Activated CD4-positive, alpha-beta T cell treated with anti-CD3 and anti-CD28 coated beads for 36 hours (primary cell): ENCODE data around the gene GAL3ST1. TPM values are rescaled to one million over a fixed set of nuclear protein-coding genes. Genes with fewer than 3 reads are reported as not detected.
"Not testable (repeated sequence)": the region's sequence is repeated elsewhere in the genome, so short reads cannot be mapped to it uniquely, and the experiment has no call there.

Experiments
- ATAC-seq: fragments of 200-7000 bp; cut with Tn5 transposase; one replicate; pipeline ENCODE4 v1.10.0; 2021; ENCODE audit warnings: mild to moderate bottlenecking, moderate library complexity
- CTCF ChIA-PET: fragments of 350-600 bp; sonication (Branson Sonifier 250); formaldehyde crosslinking; loops from one replicate; lab custom pipeline; 2021; ENCODE audit warnings: antibody characterized with exemption; lab: Charles Lee
- POLR2A ChIA-PET: fragments of 350-600 bp; sonication (Branson Sonifier 250); formaldehyde crosslinking; loops from one replicate; lab custom pipeline; 2021; ENCODE audit warnings: antibody characterized with exemption, inconsistent platforms; lab: Charles Lee
- DNase-seq: peaks from one replicate; pipeline ENCODE4 v3.0.0-alpha.2; 2020
- H3K27ac Mint-ChIP-seq: one replicate; pipeline ENCODE4 v1.8.0; 2021; ENCODE audit warnings: mixed read lengths
- H3K27me3 Mint-ChIP-seq: one replicate; pipeline ENCODE4 v1.8.0; 2021; ENCODE audit warnings: mixed read lengths
- H3K36me3 Mint-ChIP-seq: one replicate; pipeline ENCODE4 v1.8.0; 2021; ENCODE audit warnings: low read depth, mixed read lengths
- H3K4me1 Mint-ChIP-seq: one replicate; pipeline ENCODE4 v1.8.0; 2021; ENCODE audit warnings: mixed read lengths
- H3K4me3 Mint-ChIP-seq: one replicate; pipeline ENCODE4 v1.8.0; 2021; ENCODE audit warnings: mild to moderate bottlenecking, moderate library complexity, mixed read lengths
- H3K9me3 Mint-ChIP-seq: one replicate; pipeline ENCODE4 v1.8.0; 2021; ENCODE audit warnings: low read depth, mixed read lengths
- intact Hi-C, 2 experiments: fragments of 100-400 bp; cut with DNase I in 1 of 2; cut with micrococcal nuclease in 1 of 2; formaldehyde crosslinking; loops; one replicate each; pipeline versions ENCODE4 v1.14.2 to v1.15.1; 2022 to 2024; cut with DNase I, micrococcal nuclease
- total RNA-seq, 2 experiments: library from RNA; stranded (reverse); gene quantifications; one replicate each; pipeline ENCODE4 v1.2.3, GENCODE V29; 2021

The GAL3ST1 gene
- not detected for total RNA-seq

DNA sequence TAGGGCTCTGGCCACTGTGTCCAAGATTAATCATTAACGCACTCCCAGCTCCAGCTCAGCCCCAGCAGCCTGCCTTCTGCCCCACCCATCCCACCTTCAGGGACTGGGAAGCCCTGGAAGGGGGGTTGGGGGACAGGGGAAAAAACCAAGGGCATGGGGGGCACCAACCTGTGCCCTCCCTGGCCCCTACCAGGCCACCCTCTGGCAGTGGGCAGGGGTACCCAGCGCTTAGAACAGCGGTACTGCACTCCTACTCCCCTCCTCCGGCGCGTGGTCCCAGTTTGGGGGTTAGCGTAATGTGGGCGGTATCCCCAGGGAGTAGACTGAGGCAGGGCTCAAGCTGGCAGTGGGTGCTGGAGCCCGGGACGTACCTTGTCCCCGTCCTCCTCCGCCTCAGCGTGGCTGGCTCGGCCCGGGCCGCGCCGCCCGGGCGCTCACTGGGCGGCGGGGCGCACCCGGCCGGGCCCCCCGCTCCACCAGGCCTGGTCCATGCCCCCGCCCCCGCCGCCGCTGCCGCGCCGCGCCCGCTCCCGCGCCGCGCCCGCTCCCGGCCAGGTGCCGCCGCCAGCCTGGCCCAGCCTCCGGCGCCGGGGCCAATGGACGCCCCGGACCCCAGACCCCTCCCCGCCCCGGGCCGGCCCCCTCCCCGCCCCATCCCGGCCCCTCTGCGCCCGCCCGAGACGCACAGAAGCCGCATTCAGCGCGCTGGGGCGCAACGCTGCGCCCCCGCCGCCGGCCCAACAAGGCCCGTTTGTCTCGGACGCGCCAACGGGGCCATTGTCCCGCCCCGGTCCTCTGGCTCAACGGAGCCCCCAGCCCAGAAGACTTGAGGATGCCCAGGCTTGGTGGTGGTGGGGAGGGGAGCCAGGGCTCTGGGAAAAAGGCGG, at the start of gene GAL3ST1:
TSS of gene GAL3ST1 (minus strand) at position 571 of the 887 bp plus-strand sequence. CDS start 17,273 bp downstream, outside the sequence.
- intact Hi-C loops, result no loop called here
- peaks cover 8% of the 10 kb centered on the region for H3K4me1 Mint-ChIP-seq
- no peak within 1 kb of the TSS for H3K4me3 Mint-ChIP-seq
- POLR2A ChIA-PET, result interaction anchor here (0.6 kb wide), 1 partner anchor 24 kb away, joined by 3 read pairs; no protein-coding TSS in a partner anchor
- peaks cover 33% of the 10 kb centered on the region for H3K36me3 Mint-ChIP-seq
- no peak for DNase-seq
- no peak within 1 kb of the TSS for H3K27ac Mint-ChIP-seq
- no peaks in the 10 kb centered on the region for H3K9me3 Mint-ChIP-seq
- ATAC-seq, result no peak
- CTCF ChIA-PET, result interaction anchor here (0.7 kb wide), 1 partner anchor 115 kb away, joined by 3 read pairs; no protein-coding TSS in a partner anchor
- H3K27me3 Mint-ChIP-seq, result no peaks in the 10 kb centered on the region

- H3K4me3 Mint-ChIP-seq, ATAC-seq, H3K4me1 Mint-ChIP-seq, POLR2A ChIA-PET, H3K27ac Mint-ChIP-seq, DNase-seq, intact Hi-C loops, H3K27me3 Mint-ChIP-seq, H3K36me3 Mint-ChIP-seq, H3K9me3 Mint-ChIP-seq: not testable (repeated sequence)
- CTCF ChIA-PET, result interaction anchor here (0.6 to 1.4 kb wide), 5 partner anchors 14 to 294 kb away, joined by 3 to 6 read pairs (median 3); no protein-coding TSS in a partner anchor
Observed at GRCh38 chr22:30619909-30620308, 45.4 kb upstream of the GAL3ST1 start.

- DNase-seq (no peak), ATAC-seq (no peak)
- CTCF ChIA-PET, result interaction anchor here (1.1 to 1.7 kb wide), 2 partner anchors 12 to 16 kb away, joined by 3 to 5 read pairs; no protein-coding TSS in a partner anchor
- intact Hi-C loops, result no loop called here
- Mint-ChIP-seq H3K4me1 (no peaks in the 10 kb centered on the region), H3K36me3 (no peaks in the 10 kb centered on the region), H3K4me3 (no peak overlapping the region), H3K9me3 (no peaks in the 10 kb centered on the region), H3K27me3 (no peaks in the 10 kb centered on the region), H3K27ac (no peak overlapping the region)
- POLR2A ChIA-PET, result no interaction called here
Observed at GRCh38 chr22:30617819-30618218, 43.4 kb upstream of the GAL3ST1 start.

DNA sequence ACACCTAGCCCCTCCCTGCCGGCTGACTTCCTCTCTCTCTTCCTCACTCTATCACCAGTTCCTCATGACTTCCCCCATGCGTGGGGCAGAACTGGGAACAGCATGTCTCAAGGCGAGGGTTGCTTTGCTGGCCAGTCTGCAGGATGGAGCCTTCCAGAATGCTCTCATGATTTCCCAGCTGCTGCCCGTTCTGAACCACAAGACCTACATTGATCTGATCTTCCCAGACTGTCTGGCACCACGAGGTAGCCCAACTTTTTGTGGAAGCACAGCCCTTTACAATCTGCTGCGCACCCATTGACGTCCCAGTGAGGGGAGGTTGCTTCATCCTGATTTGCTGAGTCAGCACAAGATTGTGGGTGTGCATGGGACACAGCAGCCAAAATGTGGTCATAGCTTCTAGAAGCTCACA, 41.1 kb upstream of the GAL3ST1 start:
- H3K27ac Mint-ChIP-seq, result no peak overlapping the region
- POLR2A ChIA-PET, result no interaction called here
- no peak overlapping the region for H3K4me3 Mint-ChIP-seq
- H3K36me3 Mint-ChIP-seq, result no peaks in the 10 kb centered on the region
- CTCF ChIA-PET, result no interaction called here
- no peaks in the 10 kb centered on the region for H3K9me3 Mint-ChIP-seq
- DNase-seq (no peak), ATAC-seq (no peak)
- no peaks in the 10 kb centered on the region for H3K4me1 Mint-ChIP-seq
- intact Hi-C loops, result no loop called here
- no peaks in the 10 kb centered on the region for H3K27me3 Mint-ChIP-seq

DNA sequence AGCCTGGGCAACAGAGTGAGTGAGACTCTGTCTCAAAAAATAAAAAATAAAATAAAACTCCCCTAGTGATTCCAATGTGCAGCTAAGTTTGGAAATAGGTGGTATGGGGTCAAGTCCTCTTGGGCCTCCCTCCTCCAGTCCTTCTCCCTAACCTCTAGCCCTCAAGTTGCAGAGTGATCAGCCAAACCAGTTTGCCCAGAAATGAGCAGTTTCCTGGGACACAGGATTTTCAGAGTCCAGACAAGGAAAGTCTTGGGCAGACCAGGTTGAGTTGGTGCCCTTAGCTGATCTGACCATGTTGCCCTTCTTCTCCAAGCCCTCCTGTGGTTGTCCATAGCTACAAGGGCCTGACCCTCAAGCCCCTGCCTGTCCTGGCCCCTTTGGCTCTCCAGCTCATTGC, 40.4 kb upstream of the GAL3ST1 start:
- H3K4me3 Mint-ChIP-seq, result no peak overlapping the region
- intact Hi-C loops, result no loop called here
- no peaks in the 10 kb centered on the region for H3K4me1 Mint-ChIP-seq
- H3K36me3 Mint-ChIP-seq, result no peaks in the 10 kb centered on the region
- DNase-seq (no peak), ATAC-seq (no peak)
- ChIA-PET CTCF (no interaction called here), POLR2A (no interaction called here)
- no peaks in the 10 kb centered on the region for H3K27me3 Mint-ChIP-seq
- H3K9me3 Mint-ChIP-seq, result no peaks in the 10 kb centered on the region
- H3K27ac Mint-ChIP-seq, result no peak overlapping the region

- DNase-seq, result no peak
- ChIA-PET POLR2A (no interaction called here), CTCF (interaction anchor here (0.9 kb wide), 1 partner anchor 132 kb away, joined by 4 read pairs; no protein-coding TSS in a partner anchor)
- Mint-ChIP-seq H3K4me1 (peaks cover 5% of the 10 kb centered on the region), H3K9me3 (no peaks in the 10 kb centered on the region), H3K27me3 (peaks cover 2% of the 10 kb centered on the region), H3K36me3 (no peaks in the 10 kb centered on the region), H3K4me3 (no peak overlapping the region), H3K27ac (no peak overlapping the region)
- ATAC-seq, result no peak
- intact Hi-C loops, result no loop called here
Observed at GRCh38 chr22:30614268-30614667, 39.8 kb upstream of the GAL3ST1 start.

- ChIA-PET POLR2A (interaction anchor here (0.7 kb wide), 1 partner anchor 1398 kb away, joined by 4 read pairs; no protein-coding TSS in a partner anchor), CTCF (interaction anchor here (1.1 to 1.5 kb wide), 2 partner anchors 22 to 142 kb away, joined by 3 to 5 read pairs; no protein-coding TSS in a partner anchor)
- Mint-ChIP-seq H3K27ac (no peak overlapping the region), H3K36me3 (no peaks in the 10 kb centered on the region), H3K4me3 (no peak overlapping the region), H3K9me3 (no peaks in the 10 kb centered on the region), H3K27me3 (peaks cover 2% of the 10 kb centered on the region), H3K4me1 (peaks cover 11% of the 10 kb centered on the region)
- DNase-seq (no peak), ATAC-seq (no peak)
- intact Hi-C loops, result no loop called here
Observed at GRCh38 chr22:30612789-30613188, 38.3 kb upstream of the GAL3ST1 start.

- peaks cover 24% of the 10 kb centered on the region for H3K4me1 Mint-ChIP-seq
- no peaks in the 10 kb centered on the region for H3K36me3 Mint-ChIP-seq
- intact Hi-C loops, result no loop called here
- no peak for DNase-seq
- ChIA-PET CTCF (no interaction called here), POLR2A (no interaction called here)
- H3K27ac Mint-ChIP-seq, result no peak overlapping the region
- no peak overlapping the region for H3K4me3 Mint-ChIP-seq
- no peak for ATAC-seq
- no peaks in the 10 kb centered on the region for H3K9me3 Mint-ChIP-seq
- H3K27me3 Mint-ChIP-seq, result peaks cover 2% of the 10 kb centered on the region
Observed at GRCh38 chr22:30611197-30611596, 36.7 kb upstream of the GAL3ST1 start.

DNA sequence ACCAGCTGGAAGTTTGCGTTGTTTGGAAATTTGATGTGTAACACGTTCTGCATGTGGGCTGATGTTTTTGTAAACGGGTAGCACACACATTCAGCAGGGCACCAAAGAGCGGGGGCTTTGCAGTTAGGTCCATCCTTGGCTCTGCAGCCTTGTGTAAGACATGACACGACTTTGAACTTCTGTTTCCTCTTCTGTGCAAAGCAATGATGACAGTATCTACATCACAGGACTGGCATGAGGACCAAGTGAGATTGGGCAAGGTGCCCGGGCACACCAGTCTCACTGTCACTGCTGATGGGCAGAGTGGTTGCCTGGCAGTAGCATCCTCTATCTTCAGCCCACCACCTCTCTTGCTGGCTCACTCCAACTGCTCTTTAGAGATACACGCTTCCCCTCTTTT, 35.8 kb upstream of the GAL3ST1 start:
- DNase-seq (no peak), ATAC-seq (no peak)
- no peaks in the 10 kb centered on the region for H3K9me3 Mint-ChIP-seq
- H3K4me1 Mint-ChIP-seq, result peaks cover 28% of the 10 kb centered on the region
- intact Hi-C loops, result no loop called here
- H3K4me3 Mint-ChIP-seq, result no peak overlapping the region
- no peak overlapping the region for H3K27ac Mint-ChIP-seq
- peaks cover 2% of the 10 kb centered on the region for H3K27me3 Mint-ChIP-seq
- ChIA-PET CTCF (interaction anchor here (0.5 kb wide), 1 partner anchor 413 kb away, joined by 3 read pairs; no protein-coding TSS in a partner anchor), POLR2A (no interaction called here)
- no peaks in the 10 kb centered on the region for H3K36me3 Mint-ChIP-seq

GRCh38 chr22:30609260-30610185, 35.1 kb upstream of the GAL3ST1 start:
- peaks cover 2% of the 10 kb centered on the region for H3K27me3 Mint-ChIP-seq
- ATAC-seq, result peak; percentile 78
- POLR2A ChIA-PET, result no interaction called here
- DNase-seq, result peak; percentile 63
- no peak overlapping the region for H3K4me3 Mint-ChIP-seq
- CTCF ChIA-PET, result interaction anchor here (0.5 to 0.9 kb wide), 3 partner anchors 25 to 413 kb away, joined by 3 to 4 read pairs (median 3); no protein-coding TSS in a partner anchor
- peaks cover 28% of the 10 kb centered on the region for H3K4me1 Mint-ChIP-seq
- intact Hi-C loops, result loop anchor here in 1 of 2 experiments (10.0 kb wide), 1 partner anchor 215 kb away; the partner anchor contains the start of gene SEC14L2
- H3K27ac Mint-ChIP-seq, result peak overlapping the region; percentile 56
- no peaks in the 10 kb centered on the region for H3K36me3 Mint-ChIP-seq
- H3K9me3 Mint-ChIP-seq, result no peaks in the 10 kb centered on the region

DNA sequence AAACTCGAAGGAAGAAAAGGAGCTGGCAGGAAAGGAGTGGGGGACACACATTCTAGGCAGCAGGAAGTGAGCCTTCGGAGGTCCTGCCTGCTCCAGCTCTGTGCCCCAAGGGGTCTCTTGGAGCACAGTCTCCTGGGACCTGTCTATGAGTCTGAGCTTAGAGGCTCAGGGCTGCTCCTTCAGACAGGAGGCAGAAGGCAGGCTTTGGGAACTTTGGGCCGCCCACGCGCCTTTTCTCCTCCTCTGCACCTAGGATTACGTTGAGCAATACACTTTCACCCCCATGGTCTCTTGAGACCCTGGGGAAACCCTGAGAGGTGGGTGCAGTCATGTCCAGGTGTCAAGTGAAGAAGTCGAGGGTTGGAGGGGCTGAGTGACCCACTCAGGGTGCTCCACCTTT, 33.5 kb upstream of the GAL3ST1 start:
- Mint-ChIP-seq H3K27me3 (peaks cover 2% of the 10 kb centered on the region), H3K36me3 (no peaks in the 10 kb centered on the region), H3K9me3 (no peaks in the 10 kb centered on the region), H3K27ac (no peak overlapping the region), H3K4me3 (no peak overlapping the region), H3K4me1 (peaks cover 28% of the 10 kb centered on the region)
- ATAC-seq (no peak), DNase-seq (no peak)
- ChIA-PET CTCF (interaction anchor here (1.0 kb wide), 1 partner anchor 216 kb away, joined by 5 read pairs; no protein-coding TSS in a partner anchor), POLR2A (interaction anchor here (0.9 kb wide), 1 partner anchor 36 kb away, joined by 6 read pairs; no protein-coding TSS in a partner anchor)
- intact Hi-C loops, result loop anchor here in 1 of 2 experiments (10.0 kb wide), 1 partner anchor 213 kb away; the partner anchor contains the start of gene SEC14L2
